Type B pancreatic cell (in vitro differentiated cells): Measurements from ENCODE around the gene PHC2. TPM values are rescaled to one million over a fixed set of nuclear protein-coding genes. Genes with fewer than 3 reads are reported as not detected.

Experiments
- DNase-seq: peaks from one replicate; pipeline ENCODE4 v3.0.0; 2021; ENCODE audit warnings: mixed read lengths; ENCODE audit not compliant: unreplicated experiment; ENCODE audit errors: extremely low spot score
- H3K27ac Mint-ChIP-seq: 2 replicates; pipeline ENCODE4 v1.8.0; 2021; ENCODE audit warnings: mild to moderate bottlenecking, mixed read lengths
- H3K27me3 Mint-ChIP-seq: 2 replicates; pipeline ENCODE4 v1.8.0; 2021; ENCODE audit warnings: mixed read lengths
- H3K36me3 Mint-ChIP-seq: 2 replicates; pipeline ENCODE4 v1.8.0; 2021; ENCODE audit warnings: mixed read lengths
- H3K4me1 Mint-ChIP-seq: one replicate; pipeline ENCODE4 v1.8.0; 2021; ENCODE audit warnings: mixed read lengths; ENCODE audit not compliant: unreplicated experiment
- H3K4me3 Mint-ChIP-seq: 2 replicates; pipeline ENCODE4 v1.8.0; 2021; ENCODE audit warnings: mild to moderate bottlenecking, mixed read lengths
- H3K9me3 Mint-ChIP-seq: 2 replicates; pipeline ENCODE4 v1.8.0; 2021; ENCODE audit warnings: mixed read lengths
- total RNA-seq: library from RNA; stranded (reverse); gene quantifications from 2 replicates; pipeline ENCODE4 v1.2.1, GENCODE V29; 2021; ENCODE audit warnings: low replicate concordance
- TF ChIP-seq, protein P1 (sequence below): fragments of 200-600 bp; sonication (generic); conservative IDR thresholded peaks from 2 replicates; pipeline ENCODE4 v1.5.0; 2021; ENCODE audit warnings: antibody characterized with exemption, mild to moderate bottlenecking

PHC2 gene
- total RNA-seq, 1 donor from 2014 or later, result 106 TPM

DNA sequence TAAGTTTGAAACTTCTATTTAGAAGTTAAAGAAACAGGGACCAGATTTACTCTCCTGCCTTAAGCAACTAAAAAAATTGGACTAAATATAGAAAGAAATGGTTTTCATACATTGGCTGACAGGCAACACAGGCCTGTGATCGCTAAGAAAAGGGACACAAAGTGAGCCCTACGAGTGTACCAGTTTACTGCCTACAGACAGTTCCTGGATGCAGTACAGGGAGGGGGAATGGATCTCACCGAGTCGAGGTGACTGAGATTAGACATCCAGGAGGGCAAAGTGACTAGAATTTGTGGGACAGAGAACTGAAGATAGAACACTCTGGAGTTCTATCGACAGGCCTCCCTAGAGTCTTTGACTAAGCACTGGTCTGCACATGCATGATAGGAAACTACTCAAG lies 16.0 kb downstream of the PHC2 start:
- H3K36me3 Mint-ChIP-seq, result peaks cover 8% of the 10 kb centered on the region
- peaks cover 8% of the 10 kb centered on the region for H3K4me1 Mint-ChIP-seq
- no peak for DNase-seq
- H3K9me3 Mint-ChIP-seq, result peaks cover 6% of the 10 kb centered on the region
- TF ChIP-seq, protein P1, sequence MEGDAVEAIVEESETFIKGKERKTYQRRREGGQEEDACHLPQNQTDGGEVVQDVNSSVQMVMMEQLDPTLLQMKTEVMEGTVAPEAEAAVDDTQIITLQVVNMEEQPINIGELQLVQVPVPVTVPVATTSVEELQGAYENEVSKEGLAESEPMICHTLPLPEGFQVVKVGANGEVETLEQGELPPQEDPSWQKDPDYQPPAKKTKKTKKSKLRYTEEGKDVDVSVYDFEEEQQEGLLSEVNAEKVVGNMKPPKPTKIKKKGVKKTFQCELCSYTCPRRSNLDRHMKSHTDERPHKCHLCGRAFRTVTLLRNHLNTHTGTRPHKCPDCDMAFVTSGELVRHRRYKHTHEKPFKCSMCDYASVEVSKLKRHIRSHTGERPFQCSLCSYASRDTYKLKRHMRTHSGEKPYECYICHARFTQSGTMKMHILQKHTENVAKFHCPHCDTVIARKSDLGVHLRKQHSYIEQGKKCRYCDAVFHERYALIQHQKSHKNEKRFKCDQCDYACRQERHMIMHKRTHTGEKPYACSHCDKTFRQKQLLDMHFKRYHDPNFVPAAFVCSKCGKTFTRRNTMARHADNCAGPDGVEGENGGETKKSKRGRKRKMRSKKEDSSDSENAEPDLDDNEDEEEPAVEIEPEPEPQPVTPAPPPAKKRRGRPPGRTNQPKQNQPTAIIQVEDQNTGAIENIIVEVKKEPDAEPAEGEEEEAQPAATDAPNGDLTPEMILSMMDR, result no peak
- H3K27ac Mint-ChIP-seq, result no peak overlapping the region
- no peaks in the 10 kb centered on the region for H3K27me3 Mint-ChIP-seq
- H3K4me3 Mint-ChIP-seq, result no peak overlapping the region

DNA sequence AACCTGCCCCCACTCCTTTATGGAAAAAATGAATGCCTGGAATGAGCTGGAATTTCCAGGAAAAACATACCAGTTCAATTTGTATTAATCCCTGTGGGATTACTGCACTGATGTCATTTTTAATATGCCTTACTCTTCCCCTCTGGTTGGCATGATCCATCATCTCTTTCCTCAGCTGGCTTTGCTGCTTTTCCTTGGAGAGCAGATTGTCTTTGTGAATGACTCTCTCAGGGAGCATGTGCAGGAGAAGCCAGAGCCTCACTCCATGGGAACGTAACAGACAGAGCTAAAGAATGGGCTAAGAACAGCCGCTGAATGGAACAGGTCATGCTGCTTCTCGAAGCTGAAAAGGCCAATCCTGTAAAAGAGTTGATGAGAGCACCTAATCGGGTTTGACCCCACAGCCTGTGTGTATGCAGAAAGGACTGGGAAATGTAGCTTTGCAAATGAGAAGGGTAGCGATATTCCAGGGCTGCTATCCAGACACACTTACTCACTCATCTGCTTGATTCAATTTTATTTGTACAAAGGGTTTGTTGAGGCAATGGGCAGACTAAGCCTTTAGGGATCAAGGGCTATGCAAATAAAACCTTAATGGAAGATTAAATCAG lies 20.7 kb downstream of the PHC2 start:
- Mint-ChIP-seq H3K27me3 (no peaks in the 10 kb centered on the region), H3K27ac (peak overlapping the region; percentile 15), H3K4me3 (no peak overlapping the region), H3K36me3 (peaks cover 7% of the 10 kb centered on the region), H3K4me1 (peaks cover 8% of the 10 kb centered on the region), H3K9me3 (peaks cover 5% of the 10 kb centered on the region)
- TF ChIP-seq, protein P1, result no peak
- no peak for DNase-seq

DNA sequence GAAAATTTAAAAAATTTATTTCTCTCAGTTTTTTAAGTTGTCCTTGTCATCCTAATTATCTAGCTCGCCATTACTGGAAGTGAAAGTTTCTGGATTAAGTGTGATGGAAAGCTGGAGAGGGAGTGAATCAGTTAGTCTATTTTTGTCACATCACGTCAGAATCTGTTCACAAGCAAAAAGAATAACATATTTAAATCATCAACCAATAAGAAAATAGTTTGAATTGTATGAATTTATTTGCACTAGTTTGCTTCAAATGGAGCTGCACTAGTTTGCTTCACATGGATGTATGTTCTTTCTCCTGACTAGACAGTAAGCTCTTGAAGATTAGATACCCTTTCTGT lies 22.8 kb downstream of the PHC2 start:
- TF ChIP-seq, protein P1, result no peak
- no peaks in the 10 kb centered on the region for H3K27me3 Mint-ChIP-seq
- H3K4me3 Mint-ChIP-seq, result no peak overlapping the region
- no peak overlapping the region for H3K27ac Mint-ChIP-seq
- peaks cover 8% of the 10 kb centered on the region for H3K4me1 Mint-ChIP-seq
- H3K9me3 Mint-ChIP-seq, result peaks cover 5% of the 10 kb centered on the region
- DNase-seq, result no peak
- peaks cover 7% of the 10 kb centered on the region for H3K36me3 Mint-ChIP-seq

DNA sequence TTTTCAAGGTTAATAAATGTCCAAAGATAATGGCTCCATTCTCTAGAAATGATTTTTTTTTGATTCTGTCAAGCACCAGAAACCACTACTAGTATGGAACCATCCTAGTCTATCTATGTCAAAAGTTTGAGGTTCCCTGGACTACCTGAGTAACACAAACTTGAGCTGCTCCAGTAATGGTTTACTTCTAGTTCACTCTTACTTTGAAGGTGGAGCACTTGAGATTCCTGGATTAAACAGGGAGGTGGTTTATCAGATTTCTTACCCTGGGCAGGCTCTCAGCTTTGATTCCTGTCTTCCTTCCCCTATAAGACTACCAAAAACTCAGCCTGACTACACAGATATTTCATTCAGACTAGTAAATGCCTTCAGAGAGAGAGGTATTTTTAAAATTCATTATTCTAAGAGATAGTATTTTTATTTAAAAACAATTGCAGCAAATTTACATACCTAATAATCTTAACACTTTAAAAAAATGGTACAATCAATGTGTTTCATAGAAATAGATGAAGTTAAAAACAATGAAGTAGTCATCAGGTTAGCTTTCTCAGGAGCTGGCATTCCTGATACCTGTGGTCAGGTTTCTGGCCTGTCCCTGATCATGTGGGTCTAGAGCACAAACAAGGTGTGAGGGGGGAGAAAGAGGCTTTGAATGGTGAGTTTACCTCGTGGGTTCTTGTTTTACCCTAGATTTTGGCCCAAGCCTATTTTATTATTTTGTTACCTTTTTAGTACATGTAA lies 23.4 kb downstream of the PHC2 start:
- no peak overlapping the region for H3K27ac Mint-ChIP-seq
- H3K27me3 Mint-ChIP-seq, result no peaks in the 10 kb centered on the region
- no peak overlapping the region for H3K4me3 Mint-ChIP-seq
- H3K4me1 Mint-ChIP-seq, result peaks cover 8% of the 10 kb centered on the region
- TF ChIP-seq, protein P1, result no peak
- no peak for DNase-seq
- peaks cover 7% of the 10 kb centered on the region for H3K36me3 Mint-ChIP-seq
- H3K9me3 Mint-ChIP-seq, result peaks cover 5% of the 10 kb centered on the region

DNA sequence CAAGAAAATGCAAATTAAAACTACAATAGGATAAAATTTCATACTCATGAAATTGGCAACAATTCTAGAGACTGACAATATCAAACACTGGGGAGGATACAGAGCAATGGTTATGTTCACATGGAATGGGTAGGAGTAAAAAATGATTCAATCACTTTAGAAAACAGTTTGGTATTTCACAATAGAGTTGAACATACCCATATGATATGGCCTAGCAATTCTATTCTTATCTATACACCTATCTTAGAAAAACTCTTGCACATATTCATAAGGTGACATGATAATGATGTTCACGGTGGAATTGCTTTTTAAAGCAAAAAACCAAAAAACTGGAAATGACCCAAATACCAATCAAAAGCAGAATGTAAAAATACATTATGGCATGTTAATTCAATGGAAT lies 28.7 kb downstream of the PHC2 start:
- DNase-seq, result no peak
- peaks cover 5% of the 10 kb centered on the region for H3K9me3 Mint-ChIP-seq
- no peak overlapping the region for H3K27ac Mint-ChIP-seq
- TF ChIP-seq, protein P1, result no peak
- no peaks in the 10 kb centered on the region for H3K27me3 Mint-ChIP-seq
- H3K4me3 Mint-ChIP-seq, result no peak overlapping the region
- H3K36me3 Mint-ChIP-seq, result peaks cover 4% of the 10 kb centered on the region
- peaks cover 12% of the 10 kb centered on the region for H3K4me1 Mint-ChIP-seq
